HG03378 (cell line): Measurements from ENCODE around the gene MTHFSD.

Source experiments
- ATAC-seq: cut with Tn5 transposase; IDR thresholded peaks from one replicate; pipeline ENCODE4 v1.9.1; 2021; ENCODE audit warnings: mild to moderate bottlenecking, moderate library complexity; ENCODE audit not compliant: unreplicated experiment

The MTHFSD gene

DNA sequence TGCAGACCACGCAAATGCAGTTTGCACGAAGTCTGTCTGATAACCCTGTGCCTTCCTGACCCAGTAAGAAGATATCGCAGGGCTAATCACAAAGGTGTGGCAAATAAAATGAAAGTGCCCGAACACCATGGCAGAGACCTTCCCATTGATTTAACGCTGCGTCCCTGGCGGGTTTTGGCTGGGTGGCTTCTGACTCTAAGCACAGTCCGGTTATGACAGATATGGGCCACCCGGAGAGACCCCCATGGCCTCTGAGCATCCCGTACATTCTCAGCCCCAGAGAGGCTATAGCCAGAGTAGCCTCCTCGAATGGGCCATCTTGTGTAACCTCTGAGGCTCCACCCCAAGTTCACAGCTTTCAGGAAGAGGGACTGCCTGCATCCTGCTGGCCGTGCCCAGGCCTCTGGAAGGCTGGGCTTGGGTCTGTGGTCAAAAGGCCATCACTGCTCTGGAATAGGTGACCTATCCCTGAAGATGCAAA is 17.0 kb upstream of the MTHFSD start:
- ATAC-seq, result no peak

DNA sequence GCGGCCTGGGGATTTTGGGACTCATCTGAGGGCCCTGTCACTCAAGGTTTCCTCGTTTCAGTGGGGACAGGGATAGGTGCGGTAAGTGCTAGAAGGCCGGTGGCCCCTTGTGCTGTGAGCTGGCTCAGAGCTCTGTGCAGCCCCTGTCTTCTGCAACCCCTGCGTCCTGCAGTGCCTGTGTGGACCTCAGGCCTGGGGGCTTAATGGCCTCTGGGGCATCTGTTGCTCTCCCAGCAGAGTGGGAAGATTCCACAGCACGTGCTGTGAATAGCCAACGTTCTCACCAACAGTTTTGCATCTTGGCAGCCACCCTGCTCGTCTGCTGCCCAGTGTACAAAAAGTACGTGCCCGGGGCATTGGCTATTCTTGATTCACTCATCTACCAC is 16.5 kb upstream of the MTHFSD start:
- ATAC-seq, result no peak

DNA sequence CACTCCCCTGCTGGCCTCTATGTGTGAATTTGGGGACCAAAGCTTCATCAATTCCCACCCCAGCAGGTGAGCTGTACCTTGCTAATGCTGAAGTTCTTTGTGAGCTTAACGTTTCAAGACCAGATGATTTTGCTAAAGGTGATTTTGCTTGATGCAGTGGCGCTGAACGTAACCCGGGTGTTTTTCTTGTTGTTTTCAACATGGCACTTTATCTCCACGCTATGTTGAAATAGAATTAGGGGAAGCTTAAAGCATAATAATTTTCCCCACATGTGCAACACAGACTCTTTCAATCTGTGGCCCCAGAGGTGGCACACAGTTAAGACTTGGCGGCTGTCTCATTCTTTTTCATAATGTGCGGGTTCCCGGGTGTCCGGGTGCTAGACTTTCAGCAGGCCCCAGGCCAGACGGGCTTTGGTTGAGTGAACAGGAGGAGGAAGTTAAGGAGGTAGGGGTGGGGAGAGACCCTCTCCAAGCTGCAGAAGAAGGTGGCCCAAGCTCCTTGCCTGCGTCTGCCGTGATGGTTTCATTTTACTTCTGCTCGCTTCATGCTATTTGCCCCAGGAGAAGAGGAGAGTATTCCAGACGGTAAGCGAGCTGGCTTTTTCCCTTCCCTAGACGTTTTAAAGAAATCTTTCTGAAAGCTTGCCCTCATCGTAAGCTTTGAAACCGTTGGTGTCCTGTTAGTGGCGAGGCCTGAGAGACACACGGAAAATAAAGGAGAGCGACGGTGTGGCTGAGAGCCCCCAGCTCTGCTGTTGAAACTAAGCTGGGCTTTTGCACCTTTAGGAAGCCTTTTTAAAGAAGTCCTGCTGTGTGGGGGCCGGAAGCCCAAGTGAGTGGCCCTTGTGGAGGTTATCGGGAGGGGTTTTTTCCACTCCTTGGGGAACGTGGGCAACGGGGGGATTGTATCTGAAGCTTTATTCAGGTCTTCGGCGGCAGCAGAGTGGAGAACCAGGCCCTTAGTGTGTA is 15.8 kb upstream of the MTHFSD start:
- no peak for ATAC-seq

DNA sequence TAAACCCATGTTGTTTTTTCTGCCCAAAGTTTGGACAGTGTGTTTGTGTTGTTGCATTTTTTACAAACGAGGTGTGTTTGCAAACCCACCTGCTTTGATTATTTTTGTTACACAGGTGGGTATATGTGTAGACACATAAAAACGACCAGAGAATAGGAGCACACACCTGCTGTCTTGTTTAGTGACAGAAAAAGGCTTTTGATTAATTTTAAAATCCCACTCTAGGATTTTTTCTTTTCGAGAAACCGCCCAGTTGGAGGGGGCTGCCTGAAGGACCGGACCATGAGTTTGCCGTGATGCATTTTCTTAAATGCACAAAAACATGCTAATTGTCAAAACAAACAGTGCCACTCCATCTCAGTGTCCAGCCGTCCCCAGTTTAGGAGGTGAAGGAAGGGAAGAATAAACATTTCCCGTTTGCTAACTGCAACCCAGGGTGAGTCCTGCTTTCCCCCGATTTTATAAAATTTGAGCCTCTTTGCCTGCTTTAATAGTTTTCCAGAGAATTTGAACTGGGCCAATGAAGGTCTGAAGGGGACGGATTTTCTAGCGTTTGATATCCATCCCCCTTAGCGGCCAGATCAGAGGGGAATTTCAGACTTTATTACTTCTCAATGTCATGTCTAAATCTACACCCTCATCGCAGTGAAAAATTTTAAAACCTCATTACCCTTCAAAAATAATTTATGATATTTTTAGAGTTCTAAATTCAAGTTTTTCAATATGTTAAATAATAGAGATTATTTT is 14.8 kb upstream of the MTHFSD start:
- no peak for ATAC-seq

DNA sequence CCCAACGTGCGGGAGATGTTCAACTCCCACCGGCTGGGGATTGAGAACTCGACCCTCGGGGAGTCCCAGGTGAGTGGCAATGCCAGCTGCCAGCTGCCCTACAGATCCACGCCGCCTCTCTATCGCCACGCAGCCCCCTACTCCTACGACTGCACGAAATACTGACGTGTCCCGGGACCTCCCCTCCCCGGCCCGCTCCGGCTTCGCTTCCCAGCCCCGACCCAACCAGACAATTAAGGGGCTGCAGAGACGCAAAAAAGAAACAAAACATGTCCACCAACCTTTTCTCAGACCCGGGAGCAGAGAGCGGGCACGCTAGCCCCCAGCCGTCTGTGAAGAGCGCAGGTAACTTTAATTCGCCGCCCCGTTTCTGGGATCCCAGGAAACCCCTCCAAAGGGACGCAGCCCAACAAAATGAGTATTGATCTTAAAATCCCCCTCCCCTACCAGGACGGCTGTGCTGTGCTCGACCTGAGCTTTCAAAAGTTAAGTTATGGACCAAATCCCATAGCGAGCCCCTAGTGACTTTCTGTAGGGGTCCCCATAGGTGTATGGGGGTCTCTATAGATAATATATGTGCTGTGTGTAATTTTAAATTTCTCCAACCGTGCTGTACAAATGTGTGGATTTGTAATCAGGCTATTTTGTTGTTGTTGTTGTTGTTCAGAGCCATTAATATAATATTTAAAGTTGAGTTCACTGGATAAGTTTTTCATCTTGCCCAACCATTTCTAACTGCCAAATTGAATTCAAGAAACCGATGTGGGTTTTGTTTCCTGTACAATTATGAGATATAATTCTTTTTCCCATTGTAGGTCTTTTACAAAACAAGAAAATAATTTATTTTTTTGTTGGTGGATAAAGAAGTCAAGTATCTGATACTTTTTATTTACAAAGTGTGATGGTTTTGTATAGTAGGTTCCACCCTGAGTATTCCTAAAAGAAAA is 13.9 kb upstream of the MTHFSD start:
- ATAC-seq, result no peak

DNA sequence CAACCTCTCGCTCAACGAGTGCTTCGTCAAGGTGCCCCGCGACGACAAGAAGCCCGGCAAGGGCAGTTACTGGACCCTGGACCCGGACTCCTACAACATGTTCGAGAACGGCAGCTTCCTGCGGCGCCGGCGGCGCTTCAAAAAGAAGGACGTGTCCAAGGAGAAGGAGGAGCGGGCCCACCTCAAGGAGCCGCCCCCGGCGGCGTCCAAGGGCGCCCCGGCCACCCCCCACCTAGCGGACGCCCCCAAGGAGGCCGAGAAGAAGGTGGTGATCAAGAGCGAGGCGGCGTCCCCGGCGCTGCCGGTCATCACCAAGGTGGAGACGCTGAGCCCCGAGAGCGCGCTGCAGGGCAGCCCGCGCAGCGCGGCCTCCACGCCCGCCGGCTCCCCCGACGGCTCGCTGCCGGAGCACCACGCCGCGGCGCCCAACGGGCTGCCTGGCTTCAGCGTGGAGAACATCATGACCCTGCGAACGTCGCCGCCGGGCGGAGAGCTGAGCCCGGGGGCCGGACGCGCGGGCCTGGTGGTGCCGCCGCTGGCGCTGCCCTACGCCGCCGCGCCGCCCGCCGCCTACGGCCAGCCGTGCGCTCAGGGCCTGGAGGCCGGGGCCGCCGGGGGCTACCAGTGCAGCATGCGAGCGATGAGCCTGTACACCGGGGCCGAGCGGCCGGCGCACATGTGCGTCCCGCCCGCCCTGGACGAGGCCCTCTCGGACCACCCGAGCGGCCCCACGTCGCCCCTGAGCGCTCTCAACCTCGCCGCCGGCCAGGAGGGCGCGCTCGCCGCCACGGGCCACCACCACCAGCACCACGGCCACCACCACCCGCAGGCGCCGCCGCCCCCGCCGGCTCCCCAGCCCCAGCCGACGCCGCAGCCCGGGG is 12.9 kb upstream of the MTHFSD start:
- ATAC-seq, result no peak

DNA sequence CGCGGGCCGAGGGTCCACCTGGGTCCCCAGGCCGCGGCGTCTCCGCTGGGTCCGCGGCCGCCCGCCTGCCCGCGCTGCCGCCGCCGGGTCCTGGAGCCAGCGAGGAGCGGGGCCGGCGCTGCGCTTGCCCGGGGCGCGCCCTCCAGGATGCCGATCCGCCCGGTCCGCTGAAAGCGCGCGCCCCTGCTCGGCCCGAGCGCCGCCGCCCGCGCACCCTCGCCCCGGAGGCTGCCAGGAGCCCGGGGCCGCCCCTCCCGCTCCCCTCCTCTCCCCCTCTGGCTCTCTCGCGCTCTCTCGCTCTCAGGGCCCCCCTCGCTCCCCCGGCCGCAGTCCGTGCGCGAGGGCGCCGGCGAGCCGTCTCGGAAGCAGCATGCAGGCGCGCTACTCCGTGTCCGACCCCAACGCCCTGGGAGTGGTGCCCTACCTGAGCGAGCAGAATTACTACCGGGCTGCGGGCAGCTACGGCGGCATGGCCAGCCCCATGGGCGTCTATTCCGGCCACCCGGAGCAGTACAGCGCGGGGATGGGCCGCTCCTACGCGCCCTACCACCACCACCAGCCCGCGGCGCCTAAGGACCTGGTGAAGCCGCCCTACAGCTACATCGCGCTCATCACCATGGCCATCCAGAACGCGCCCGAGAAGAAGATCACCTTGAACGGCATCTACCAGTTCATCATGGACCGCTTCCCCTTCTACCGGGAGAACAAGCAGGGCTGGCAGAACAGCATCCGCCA is 12.1 kb upstream of the MTHFSD start:
- ATAC-seq, result no peak

DNA sequence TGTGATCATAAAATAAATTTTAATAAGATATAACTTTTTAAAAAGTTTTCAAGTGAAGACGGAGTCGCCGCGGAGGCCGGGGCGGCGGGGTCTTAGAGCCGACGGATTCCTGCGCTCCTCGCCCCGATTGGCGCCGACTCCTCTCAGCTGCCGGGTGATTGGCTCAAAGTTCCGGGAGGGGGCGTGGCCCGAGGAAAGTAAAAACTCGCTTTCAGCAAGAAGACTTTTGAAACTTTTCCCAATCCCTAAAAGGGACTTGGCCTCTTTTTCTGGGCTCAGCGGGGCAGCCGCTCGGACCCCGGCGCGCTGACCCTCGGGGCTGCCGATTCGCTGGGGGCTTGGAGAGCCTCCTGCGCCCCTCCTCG is 11.5 kb upstream of the MTHFSD start, which contains the start of gene FOXC2:
Gene FOXC2 (plus strand): TSS at position 229 of the 365 bp plus-strand sequence. CDS start 507 bp downstream, outside the sequence.
- no peak for ATAC-seq

DNA sequence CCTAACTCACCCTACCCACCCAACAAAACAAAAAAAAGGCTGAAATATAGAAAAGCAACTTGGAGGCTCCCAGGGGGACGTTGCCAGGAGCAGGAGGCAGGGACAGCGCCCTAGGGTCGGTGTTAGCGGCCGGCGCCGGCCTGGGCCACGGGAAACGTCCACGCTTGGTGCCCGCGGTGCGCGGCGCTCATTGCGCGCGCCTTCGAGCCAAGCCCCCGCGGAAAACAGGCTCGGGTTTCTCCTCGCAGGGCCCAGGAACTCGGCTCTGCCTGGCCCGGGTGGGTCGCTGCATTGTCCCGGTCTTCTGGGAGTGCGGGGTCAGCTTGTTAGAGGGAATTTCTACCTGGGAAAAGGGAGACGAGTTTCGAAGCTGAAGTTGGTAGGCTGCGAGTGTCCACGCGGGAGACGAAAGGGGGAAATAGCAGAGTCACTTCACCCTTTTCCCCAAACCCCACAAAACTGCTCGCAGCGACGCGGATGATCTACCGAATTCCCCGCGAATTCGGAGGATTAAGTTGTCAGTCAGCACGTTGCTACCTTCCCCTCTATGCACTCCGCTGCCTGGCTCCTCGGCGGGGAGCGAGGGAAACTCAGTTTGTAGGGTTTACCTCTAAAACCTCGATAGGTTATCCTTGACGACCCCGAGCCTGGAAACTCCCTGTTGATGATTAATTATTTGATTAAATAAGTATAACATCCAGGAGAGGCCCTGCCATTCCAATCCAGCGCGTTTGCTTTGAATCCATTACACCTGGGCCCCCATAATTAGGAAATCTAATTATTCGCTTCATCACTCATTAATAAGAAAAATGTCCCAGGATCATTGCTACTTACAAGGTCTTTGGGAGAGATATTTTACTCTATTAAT is 10.8 kb upstream of the MTHFSD start:
- no peak for ATAC-seq

DNA sequence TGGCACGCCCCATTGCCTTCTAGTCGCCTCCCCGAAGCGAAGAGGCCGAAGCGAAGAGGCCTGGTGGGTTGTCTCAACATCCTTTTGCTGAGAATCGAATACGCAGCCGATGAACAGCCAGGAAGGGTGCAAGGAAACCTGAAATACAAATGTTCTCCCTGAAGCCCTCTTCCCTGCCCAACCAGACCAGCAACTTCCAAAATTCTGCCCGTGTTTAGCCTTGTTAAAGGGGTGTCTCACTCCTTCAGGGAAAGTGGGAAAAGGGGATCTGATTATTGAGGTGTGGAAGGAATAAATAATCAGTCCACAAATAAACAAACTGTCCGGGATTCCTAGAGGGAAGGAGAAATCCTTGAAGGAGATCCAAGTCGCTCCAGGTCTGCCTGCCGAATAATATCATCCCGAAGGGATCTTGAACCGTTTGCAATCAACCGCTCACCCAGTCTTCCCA is 10.2 kb upstream of the MTHFSD start:
- no peak for ATAC-seq

DNA sequence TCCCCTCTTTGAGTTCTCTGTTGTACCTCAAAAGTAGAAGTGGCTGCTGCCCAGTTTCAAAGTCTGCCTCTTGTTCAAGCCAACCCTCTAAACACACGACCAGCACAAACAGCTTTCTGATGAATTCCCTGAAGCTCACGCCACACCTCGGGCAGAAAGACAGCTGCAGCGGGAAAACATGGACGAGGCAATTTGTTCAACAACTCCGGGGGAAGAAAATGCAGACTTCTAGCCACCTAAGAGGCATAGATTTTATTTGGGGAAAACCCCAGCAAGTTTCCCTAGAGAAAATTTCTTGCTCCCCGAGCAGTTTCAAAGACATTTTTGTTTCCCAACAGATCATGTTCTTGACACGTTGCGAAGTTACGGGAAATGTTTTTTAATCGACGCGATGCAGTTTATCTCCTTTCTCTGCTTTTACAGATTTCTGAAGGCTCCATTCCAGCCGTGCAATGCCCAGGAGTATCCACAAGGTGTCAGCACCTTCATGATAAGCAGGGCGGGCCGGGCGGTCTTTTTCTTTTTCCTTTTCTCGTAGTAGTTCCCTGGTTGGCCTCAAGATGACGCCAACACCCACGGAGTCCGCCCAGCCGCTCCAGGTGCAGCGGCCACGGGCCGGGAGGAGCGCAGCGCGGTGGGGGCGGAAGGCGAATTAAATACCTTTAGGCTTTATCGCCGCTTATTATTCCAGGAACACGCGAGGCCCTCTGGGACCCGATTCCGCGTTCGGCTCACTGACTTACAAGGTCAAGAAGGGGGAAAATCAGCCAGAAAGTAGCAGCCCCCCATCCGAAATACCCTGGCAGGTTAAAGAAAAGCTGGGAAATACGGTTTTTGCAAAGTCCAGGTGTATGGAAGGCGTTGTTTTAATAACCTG is 8.7 kb upstream of the MTHFSD start:
- ATAC-seq, result no peak

DNA sequence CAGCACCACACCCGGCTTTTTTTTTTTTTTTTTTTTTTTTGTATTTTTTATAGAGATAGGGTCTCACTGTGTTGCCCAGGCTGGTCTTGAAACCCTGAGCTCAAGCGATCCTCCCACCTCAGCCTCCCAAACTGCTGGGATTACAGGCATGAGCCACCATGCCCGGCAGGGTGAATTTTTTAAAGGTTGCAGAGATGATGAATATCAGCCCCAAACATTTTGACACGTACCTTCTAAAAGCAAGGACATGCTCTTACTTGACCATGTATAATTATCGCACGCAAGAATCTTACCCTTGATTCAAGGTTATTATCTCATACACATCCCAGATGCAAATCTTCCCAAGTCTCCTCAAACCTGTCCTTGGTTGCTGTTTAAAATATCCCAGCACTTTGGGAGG is 7.3 kb upstream of the MTHFSD start:
- ATAC-seq, result no peak

DNA sequence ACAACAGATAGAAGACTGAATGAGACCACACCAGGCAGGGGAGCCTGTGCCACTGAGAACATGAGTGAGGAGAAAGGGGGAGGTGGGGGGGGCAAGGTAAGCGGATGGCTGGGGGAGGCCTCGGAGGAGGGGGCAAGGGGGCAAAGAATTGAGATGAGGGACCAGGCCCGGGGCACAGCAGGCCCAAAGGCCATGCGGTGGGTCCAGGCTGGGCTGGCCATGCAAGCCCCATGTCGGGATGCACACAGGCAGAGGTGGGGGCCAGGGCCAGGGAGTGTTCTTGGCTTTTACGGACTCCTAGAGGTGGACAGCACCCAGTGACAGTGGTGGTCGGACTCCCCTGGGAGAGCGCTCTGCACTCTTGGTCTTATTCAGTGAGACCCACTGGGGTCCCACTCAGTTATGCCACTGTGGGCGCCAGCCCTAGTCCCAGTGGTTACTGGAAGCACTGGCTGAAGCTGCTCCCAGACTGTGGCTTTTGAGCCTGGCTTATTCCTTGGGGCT is 4.8 kb upstream of the MTHFSD start:
- ATAC-seq, result no peak

DNA sequence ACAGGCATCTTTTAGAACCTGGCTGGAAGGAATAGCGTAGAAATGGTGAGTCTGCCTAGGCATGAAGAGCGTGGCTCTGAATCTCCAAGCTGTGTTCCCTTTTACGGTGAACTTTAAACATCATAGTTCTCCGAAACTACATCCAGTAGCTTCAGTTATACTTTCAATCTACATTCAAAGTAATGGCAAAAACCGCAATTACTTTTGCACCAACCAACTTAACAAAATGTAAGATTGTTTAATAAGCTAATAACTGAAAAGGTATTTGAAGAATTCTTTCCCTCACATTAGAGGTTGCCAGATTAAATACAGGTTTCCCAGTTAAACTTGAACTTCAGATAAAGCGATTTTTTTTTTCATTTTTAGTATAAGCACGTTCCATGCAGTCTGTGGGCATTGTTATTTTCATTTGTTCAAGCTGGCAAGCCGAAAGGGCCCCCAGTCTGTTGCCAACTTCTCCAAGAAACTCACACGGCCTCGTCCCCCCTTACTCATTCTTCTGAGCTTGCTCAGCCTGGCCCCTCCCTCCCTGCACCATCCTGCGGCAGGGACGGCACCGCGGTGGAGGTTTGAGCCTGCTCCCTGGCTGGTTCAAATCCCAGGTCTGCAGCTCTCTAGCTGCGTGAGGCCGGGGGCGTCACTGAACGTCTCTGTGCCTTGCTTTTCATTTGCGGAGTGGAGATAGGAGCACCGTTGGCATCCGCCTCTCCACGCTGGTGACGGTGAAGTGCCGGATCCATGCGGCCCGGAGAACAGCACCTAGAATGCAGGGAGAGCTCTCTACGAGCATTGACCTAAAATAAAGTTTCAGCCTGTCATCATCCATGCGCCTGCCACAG is 3.5 kb upstream of the MTHFSD start:
- no peak for ATAC-seq

DNA sequence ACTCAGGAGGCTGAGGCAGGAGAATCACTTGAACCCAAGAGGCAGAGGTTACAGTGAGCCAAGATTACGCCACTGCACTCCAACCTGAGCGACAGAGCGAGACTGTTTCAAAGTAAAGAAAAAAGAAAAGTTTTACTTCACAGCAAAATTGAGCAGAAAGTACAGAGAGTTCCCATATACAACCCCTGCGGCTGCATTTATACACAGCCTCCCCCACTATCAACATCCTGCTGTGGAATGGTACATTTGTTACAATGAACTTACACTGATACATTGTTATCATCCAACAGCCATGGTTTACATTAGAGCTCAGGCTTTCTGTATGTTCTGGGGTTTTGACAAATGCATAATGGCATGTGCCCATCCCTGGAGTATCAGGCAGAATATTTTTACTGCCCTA is 2.6 kb upstream of the MTHFSD start:
- ATAC-seq, result no peak

DNA sequence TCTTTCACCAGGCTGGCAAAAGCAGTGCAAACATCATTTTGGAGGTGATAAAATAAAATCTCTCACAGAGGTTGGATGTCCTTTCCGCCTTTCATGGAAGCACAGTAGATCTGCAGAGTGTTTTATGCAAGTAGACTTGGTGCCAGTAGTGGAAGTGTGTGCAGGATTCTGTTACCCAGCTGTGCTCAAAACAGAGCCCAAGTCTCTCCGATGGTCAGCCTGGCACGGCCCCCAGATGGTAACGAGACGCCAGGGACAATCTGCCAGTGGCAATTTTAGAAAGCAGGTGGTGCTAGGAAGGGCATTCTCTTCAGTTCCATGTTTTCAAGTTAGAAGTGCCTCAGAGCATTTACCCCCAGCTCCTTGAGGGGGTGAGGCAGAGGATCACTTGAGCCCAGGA is 1.5 kb upstream of the MTHFSD start:
- no peak for ATAC-seq
